Measurements from ENCODE around the gene DDX5.

DDX5 gene

GRCh38 chr17:64537488-64537887 lies 31.4 kb upstream of the DDX5 start:
- TF ChIP-seq FOXP2 (optimal IDR thresholded peaks at IDR 0.05; ENCODE audit: borderline replicate concordance, extremely low read depth, extremely low read length, insufficient read depth) = no peak
- TF ChIP-seq POLR2AphosphoS5 (IDR thresholded peaks at IDR 0.05; ENCODE audit: low read depth, low read length) = no peak
- TF ChIP-seq SIN3A (IDR thresholded peaks at IDR 0.05; ENCODE audit: borderline replicate concordance, insufficient read depth, low read length) = no peak
- TF ChIP-seq, protein P1, sequence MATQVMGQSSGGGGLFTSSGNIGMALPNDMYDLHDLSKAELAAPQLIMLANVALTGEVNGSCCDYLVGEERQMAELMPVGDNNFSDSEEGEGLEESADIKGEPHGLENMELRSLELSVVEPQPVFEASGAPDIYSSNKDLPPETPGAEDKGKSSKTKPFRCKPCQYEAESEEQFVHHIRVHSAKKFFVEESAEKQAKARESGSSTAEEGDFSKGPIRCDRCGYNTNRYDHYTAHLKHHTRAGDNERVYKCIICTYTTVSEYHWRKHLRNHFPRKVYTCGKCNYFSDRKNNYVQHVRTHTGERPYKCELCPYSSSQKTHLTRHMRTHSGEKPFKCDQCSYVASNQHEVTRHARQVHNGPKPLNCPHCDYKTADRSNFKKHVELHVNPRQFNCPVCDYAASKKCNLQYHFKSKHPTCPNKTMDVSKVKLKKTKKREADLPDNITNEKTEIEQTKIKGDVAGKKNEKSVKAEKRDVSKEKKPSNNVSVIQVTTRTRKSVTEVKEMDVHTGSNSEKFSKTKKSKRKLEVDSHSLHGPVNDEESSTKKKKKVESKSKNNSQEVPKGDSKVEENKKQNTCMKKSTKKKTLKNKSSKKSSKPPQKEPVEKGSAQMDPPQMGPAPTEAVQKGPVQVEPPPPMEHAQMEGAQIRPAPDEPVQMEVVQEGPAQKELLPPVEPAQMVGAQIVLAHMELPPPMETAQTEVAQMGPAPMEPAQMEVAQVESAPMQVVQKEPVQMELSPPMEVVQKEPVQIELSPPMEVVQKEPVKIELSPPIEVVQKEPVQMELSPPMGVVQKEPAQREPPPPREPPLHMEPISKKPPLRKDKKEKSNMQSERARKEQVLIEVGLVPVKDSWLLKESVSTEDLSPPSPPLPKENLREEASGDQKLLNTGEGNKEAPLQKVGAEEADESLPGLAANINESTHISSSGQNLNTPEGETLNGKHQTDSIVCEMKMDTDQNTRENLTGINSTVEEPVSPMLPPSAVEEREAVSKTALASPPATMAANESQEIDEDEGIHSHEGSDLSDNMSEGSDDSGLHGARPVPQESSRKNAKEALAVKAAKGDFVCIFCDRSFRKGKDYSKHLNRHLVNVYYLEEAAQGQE (IDR thresholded peaks at IDR 0.05; ENCODE audit: insufficient read depth in 1 of 2, low read depth in 2 of 2, low read length in 2 of 2) = no peak
- TF ChIP-seq TAF1 (IDR thresholded peaks at IDR 0.05; ENCODE audit: borderline replicate concordance, insufficient read depth, low read length) = no peak

DNA sequence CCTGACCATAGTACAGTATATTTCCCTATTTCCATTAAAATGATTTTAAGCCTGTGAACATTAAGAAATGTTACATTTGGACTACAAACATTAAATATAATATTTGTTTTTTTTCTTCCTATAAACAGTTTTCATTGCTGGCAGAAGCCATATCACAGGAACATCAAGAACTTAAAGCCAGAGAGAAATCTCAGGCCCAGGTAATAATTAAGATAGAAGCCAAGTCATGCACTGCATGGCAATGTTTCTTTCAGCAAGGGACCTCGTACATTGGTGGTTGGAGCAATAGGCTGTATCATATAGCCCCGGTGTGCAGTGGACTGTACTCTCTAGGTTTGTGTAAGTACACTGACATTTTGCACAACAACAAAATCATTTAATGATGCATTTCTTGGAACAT lies 30.8 kb upstream of the DDX5 start:
- TF ChIP-seq, protein P1 (IDR thresholded peaks at IDR 0.05; ENCODE audit: insufficient read depth in 1 of 2, low read depth in 2 of 2, low read length in 2 of 2) = no peak
- TF ChIP-seq FOXP2 (optimal IDR thresholded peaks at IDR 0.05; ENCODE audit: borderline replicate concordance, extremely low read depth, extremely low read length, insufficient read depth) (no peak), POLR2AphosphoS5 (IDR thresholded peaks at IDR 0.05; ENCODE audit: low read depth, low read length) (no peak), TAF1 (IDR thresholded peaks at IDR 0.05; ENCODE audit: borderline replicate concordance, insufficient read depth, low read length) (no peak), SIN3A (IDR thresholded peaks at IDR 0.05; ENCODE audit: borderline replicate concordance, insufficient read depth, low read length) (no peak)

GRCh38 chr17:64535357-64535756 lies 29.3 kb upstream of the DDX5 start:
- TF ChIP-seq POLR2AphosphoS5 (IDR thresholded peaks at IDR 0.05; ENCODE audit: low read depth, low read length) = no peak
- TF ChIP-seq, protein P1 (IDR thresholded peaks at IDR 0.05; ENCODE audit: insufficient read depth in 1 of 2, low read depth in 2 of 2, low read length in 2 of 2) = no peak
- no peak for TF ChIP-seq FOXP2 (optimal IDR thresholded peaks at IDR 0.05; ENCODE audit: borderline replicate concordance, extremely low read depth, extremely low read length, insufficient read depth)
- TF ChIP-seq SIN3A (IDR thresholded peaks at IDR 0.05; ENCODE audit: borderline replicate concordance, insufficient read depth, low read length) = no peak
- TF ChIP-seq TAF1 (IDR thresholded peaks at IDR 0.05; ENCODE audit: borderline replicate concordance, insufficient read depth, low read length) = no peak

DNA sequence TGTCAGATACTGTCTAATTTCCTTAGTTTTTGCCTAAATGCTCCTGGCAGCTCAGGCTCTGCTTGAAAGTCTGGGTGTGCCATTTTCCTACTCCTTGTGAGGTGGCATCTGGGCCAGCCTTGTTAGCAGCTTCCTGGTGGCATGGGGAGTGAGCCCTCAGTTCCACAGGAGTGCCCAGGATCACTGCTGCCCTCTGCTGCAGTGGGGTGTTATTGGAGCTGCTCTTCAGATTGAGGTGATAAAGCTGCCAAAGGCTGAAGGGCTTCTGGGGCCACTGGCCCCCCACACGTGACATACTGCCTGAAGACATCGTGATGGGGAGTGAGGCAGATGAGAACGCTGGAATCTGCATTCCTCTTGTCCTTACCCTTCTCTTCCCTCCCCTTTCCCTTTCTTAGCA lies 28.1 kb upstream of the DDX5 start:
- TF ChIP-seq, protein P1 (IDR thresholded peaks at IDR 0.05; ENCODE audit: insufficient read depth in 1 of 2, low read depth in 2 of 2, low read length in 2 of 2) = no peak
- TF ChIP-seq TAF1 (IDR thresholded peaks at IDR 0.05; ENCODE audit: borderline replicate concordance, insufficient read depth, low read length) (no peak), FOXP2 (optimal IDR thresholded peaks at IDR 0.05; ENCODE audit: borderline replicate concordance, extremely low read depth, extremely low read length, insufficient read depth) (no peak), POLR2AphosphoS5 (IDR thresholded peaks at IDR 0.05; ENCODE audit: low read depth, low read length) (no peak), SIN3A (IDR thresholded peaks at IDR 0.05; ENCODE audit: borderline replicate concordance, insufficient read depth, low read length) (no peak)

DNA sequence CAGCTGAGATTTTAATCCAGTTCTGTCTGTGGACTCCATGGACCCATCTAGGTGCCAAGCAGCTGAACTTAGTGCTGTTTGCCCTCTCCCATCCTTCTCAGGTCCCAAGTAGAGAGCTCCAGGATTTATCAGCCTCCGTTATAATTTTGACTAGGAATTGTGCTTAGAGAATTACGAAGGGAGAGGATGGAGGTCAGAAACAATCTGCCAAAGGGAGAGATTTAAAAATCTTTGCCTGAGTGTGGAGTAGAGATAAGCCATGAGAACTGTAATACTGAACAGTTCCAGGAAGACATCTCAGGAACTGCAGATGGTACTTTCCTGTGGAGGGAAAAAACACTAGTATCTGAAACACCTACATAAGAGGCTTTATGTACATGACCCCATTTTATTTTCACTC lies 27.7 kb upstream of the DDX5 start:
- TF ChIP-seq SIN3A (IDR thresholded peaks at IDR 0.05; ENCODE audit: borderline replicate concordance, insufficient read depth, low read length) = no peak
- no peak for TF ChIP-seq FOXP2 (optimal IDR thresholded peaks at IDR 0.05; ENCODE audit: borderline replicate concordance, extremely low read depth, extremely low read length, insufficient read depth)
- TF ChIP-seq POLR2AphosphoS5 (IDR thresholded peaks at IDR 0.05; ENCODE audit: low read depth, low read length) = no peak
- no peak for TF ChIP-seq TAF1 (IDR thresholded peaks at IDR 0.05; ENCODE audit: borderline replicate concordance, insufficient read depth, low read length)
- TF ChIP-seq, protein P1 (IDR thresholded peaks at IDR 0.05; ENCODE audit: insufficient read depth in 1 of 2, low read depth in 2 of 2, low read length in 2 of 2) = no peak

Measured in PFSK-1 (cell line).